H54 (cell line): ENCODE data around the gene TMEM131L.
"Not testable (repeated sequence)": the region's sequence is repeated elsewhere in the genome, so short reads cannot be mapped to it uniquely, and the experiment has no call there.

Source experiments
- DNase-seq: peaks from one replicate; pipeline ENCODE4 v3.0.0; 2011; ENCODE audit warnings: low spot score, mixed read lengths; ENCODE audit not compliant: insufficient read length
- FAIRE-seq: peaks from 3 replicates; lab custom pipeline; 2011; peaks lifted over from hg19 to GRCh38; lab: Jason Lieb, UNC
- POLR2A ChIP-seq: IDR thresholded peaks from 2 replicates; pipeline ENCODE4 v1.6.1; 2011; ENCODE audit warnings: low read depth, mild to moderate bottlenecking, low read length

TMEM131L gene

DNA sequence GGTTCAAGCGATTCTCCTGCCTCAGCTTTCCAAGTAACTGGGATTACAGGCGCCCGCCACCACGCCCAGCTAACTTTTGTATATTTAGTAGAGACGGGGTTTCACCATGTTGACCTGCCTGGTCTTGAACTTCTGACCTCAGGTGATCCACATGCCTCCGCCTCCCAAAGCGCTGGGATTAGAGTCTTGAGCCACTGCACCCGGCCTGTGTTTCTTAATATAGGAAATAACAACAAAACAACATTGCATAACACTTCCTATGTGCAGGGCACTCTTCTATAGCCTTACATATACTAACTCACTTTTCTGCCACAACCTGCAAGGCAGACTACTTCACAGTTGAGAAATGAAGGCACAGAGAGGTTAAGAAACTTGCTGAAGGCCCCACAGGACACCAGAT, 12.8 kb upstream of the TMEM131L start:
- FAIRE-seq = no peak

DNA sequence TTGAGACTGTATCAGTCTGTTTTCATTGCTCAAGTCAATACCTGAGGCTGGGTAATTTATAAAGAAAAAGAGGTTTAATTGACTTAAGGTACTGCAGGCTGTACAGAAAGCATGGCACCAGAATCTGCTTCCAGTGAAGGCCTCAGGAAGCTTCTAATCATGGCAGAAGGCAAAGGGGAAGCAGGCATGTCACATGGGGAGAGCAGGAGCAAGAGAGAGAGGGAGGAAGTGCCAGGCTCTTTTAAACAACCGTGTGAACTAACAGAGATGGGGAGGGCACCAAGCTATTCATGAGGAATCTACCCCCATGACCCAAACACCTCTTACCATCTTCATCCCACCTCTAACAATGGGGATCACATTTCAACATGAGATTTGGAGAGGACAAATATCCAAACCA, 7.2 kb upstream of the TMEM131L start:
- no peak for TF ChIP-seq POLR2A
- DNase-seq = no peak
- FAIRE-seq = no peak

More for the DNA sequence above, 12.8 kb upstream of the TMEM131L start:
- no peak for TF ChIP-seq POLR2A
- no peak for DNase-seq

DNA sequence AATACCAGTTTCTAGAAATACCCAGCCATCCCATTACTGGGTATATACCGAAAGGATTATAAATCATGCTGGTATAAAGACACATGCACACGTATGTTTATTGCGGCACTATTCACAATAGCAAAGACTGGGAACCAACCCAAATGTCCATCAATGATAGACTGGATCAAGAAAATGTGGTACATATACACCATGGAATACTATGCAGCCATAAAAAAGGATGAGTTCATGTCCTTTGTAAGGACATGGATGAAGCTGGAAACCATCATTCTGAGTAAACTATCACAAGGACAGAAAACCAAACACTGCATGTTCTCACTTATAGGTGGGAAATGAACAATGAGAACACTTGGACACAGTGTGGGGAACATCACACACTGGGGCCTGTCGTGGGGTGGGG, 4.6 kb upstream of the TMEM131L start:
- FAIRE-seq, DNase-seq: not testable (repeated sequence)

DNA sequence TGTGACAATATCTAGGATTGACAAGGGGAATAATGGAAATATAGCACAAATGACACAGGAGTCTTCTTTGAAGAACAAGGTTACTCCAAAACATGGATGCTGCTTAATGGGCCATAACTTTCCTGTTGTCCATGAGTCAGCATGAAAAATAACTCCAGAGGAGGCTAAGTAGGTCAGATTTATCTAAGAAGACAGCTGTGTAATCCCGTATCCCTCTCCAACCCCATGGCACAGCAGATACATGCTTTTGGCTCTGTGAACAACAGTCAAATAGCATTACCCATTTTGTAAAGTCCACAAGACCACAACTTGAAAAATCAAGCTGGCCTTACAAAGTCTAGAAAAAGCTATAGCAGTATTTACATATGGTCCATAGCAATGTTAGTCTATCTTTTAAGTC, 2.1 kb upstream of the TMEM131L start:
- no peak for TF ChIP-seq POLR2A
- peak; percentile 36 for DNase-seq
- no peak for FAIRE-seq

DNA sequence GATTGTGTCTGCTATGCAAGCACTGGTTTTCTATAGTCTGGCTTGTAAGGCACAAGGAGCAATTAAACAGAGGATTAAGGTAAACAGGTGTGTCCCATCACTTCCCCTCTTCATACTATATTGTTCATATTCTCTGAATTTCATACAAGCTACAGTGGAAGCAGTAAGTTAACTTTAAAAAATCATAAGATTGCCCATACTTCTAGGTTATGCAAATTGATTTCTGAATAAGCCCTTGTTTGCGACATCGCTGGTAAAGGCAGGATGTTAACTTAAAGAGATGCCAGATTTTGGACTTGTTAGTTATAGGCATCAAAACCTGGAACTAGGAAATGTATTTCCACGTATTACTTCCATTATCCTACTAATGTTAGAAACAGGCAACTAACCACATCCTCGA, 1.0 kb upstream of the TMEM131L start:
- FAIRE-seq (no peak), DNase-seq (no peak)
- no peak for TF ChIP-seq POLR2A

DNA sequence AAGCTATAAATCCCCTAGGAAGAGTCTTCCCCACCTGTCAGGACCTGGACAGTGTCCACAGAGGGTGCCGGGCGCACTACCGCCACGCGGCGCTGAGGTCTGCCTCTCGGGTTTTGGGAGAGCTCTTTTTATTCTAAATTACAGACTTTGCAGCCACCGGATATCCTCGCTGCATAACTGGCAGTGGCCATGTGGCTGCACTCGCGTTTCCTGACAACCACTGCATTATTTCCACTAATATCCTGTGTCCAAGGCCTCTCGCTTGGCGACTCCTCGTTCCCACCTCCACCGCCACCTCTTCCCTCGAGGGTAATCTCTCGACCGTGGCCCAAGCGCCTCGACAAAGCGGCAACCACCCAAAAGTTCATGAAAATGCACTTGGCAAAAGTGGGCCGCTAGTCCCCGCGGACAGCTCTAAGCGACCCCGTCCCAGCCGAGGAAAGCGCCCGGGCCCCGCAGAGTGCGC, 512 bp upstream of the TMEM131L start:
- FAIRE-seq (no peak), DNase-seq (peak; percentile 40)
- TF ChIP-seq POLR2A = no peak

DNA sequence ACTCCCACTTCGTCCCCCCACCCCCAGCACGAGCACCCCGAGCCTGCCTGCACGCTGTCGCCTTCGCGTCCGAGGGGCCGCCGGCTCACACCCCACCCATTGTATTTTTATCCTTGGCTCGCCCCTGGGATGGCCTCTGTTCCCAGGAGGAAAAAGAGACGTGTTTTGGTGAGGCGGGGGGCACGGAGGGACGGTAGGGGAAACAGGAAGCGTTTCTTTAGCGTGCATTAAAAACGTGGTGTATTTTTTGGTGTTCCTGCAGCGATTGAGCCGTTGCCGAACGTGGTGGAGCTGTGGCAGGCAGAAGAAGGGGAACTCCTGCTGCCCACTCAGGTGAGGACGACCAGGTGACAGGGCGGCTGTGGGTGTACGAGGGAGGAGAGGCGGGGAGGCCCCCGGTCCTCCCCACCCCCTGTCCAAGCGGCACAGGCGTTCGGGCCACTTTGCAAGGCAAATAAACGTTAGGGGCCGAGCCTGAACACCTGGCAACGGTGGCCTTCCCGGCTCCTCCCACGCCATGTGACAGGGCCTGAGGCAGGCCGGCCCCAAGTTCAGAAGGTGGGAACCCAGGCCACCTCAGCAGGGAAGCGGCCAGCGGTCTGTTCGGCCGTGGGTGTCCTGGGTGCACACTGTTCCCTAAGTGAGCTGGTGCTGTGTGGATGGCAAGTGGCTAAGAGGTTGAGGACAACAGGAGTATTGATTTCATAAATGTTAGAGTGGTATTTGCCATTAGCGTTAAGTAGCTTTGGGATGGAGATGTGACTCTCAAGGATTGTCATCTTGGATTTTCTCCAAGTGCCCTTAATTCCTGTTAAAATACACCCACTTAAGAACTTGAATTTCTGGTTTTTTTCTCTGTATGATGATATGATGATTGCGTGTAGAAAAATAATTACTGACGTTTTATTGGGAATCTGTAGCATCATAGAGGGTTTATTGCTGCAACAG, 1.1 kb downstream of the TMEM131L start:
- DNase-seq (peak; percentile 12), FAIRE-seq (no peak)
- TF ChIP-seq POLR2A = no peak

DNA sequence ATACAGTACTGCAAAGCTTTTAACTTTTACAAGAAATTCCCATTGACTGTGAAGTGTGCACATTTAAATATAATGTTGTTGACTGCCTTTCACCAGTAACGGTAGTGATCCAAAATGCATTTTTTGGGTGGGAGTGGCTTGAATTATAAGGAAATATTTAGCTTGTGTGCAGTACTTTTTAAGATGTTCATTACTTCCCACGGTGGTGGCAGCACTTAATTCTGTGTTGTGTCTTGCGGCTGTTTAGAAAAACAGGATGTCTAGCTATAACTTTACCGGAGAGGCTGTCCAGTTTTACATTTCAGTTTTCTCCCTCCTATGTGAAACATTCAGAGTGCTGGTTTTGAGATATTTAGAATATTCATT, 1.7 kb downstream of the TMEM131L start:
- FAIRE-seq = no peak
- no peak for TF ChIP-seq POLR2A
- DNase-seq = no peak

DNA sequence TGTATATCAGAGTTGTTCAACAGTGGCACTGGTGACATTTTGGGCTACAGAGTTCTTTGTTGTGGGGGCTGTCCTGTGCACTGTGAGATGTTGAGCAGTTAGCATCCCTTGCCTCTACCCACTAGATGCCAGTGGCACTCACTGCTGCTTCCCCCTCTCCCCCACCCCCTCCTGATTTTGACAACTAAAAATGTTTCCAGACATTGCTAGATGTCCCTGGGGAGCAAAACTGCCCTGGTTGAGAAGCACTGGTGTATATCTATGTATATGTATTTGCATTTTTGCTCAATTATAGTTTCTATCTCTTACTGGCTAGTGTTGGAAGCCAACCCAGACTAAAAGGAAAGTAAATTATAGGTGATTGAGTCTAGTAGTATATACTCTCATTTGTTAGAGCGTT, 2.4 kb downstream of the TMEM131L start:
- FAIRE-seq = no peak
- TF ChIP-seq POLR2A = no peak
- no peak for DNase-seq

DNA sequence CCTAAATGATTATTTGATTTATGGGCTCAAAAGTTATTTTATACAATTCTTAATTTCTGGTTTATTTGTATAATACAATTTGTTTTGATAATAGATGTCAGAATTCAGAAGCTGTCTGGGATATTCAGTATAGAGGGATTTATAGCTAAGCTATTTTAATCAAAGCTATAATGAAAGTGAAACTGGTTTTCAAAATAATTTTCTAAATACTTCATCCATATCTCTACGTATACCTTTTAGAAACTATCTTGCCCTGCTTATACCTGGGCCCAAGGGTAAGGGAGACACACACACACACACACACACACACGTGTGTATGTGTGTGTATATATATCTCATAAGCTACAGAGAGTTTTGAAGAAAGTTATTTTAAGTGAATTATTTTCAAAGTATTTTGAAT, 2.9 kb downstream of the TMEM131L start:
- DNase-seq (no peak), FAIRE-seq (no peak)
- no peak for TF ChIP-seq POLR2A

DNA sequence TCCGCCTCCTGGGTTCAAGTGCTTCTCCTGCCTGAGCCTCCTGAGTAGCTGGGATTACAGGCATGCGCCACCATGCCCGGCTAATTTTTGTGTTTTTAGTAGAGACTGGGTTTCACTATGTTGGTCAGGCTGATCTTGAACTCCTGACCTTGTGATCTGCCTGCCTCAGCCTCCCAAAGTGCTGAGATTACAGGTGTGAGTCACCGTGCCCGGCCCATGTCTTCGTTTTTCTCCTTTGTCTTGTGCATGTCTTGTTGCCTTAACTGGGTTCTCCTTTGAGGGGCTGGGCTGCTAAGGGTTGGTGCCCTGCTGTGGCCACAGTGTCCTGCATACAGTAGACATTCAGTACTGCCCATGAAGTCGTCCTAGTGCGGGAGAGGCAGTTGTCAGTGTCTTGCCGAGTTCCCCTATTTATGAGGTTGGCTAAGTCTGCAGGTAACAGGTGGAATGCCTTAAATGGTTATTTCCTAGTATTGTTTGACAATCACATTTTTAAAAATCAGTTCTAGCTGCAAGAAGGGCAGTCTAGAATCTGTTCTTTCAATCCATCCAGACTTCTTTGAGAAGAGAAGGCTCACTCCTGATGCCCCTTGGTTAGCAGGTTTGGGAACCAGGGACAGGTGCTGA, 5.0 kb downstream of the TMEM131L start:
- DNase-seq, FAIRE-seq: not testable (repeated sequence)

DNA sequence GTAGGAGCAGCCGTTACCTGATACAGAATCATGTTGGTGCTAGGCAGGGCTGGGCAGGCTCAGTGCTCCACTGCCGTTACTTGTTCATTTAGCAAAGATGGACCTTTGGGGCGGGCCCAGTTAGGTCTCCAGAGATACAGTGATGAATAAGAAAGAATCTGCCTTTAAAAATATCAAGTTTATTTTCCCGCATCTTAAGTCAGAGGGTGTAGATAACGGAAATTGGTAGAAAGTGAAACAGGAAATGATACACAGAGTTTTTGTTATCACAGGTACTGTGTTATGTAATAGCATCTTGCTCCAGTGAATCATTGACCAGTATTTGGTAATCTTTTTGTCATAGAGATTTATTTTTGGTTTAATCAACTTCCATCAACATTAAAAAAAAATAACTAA, 5.5 kb downstream of the TMEM131L start:
- DNase-seq = no peak
- no peak for FAIRE-seq

DNA sequence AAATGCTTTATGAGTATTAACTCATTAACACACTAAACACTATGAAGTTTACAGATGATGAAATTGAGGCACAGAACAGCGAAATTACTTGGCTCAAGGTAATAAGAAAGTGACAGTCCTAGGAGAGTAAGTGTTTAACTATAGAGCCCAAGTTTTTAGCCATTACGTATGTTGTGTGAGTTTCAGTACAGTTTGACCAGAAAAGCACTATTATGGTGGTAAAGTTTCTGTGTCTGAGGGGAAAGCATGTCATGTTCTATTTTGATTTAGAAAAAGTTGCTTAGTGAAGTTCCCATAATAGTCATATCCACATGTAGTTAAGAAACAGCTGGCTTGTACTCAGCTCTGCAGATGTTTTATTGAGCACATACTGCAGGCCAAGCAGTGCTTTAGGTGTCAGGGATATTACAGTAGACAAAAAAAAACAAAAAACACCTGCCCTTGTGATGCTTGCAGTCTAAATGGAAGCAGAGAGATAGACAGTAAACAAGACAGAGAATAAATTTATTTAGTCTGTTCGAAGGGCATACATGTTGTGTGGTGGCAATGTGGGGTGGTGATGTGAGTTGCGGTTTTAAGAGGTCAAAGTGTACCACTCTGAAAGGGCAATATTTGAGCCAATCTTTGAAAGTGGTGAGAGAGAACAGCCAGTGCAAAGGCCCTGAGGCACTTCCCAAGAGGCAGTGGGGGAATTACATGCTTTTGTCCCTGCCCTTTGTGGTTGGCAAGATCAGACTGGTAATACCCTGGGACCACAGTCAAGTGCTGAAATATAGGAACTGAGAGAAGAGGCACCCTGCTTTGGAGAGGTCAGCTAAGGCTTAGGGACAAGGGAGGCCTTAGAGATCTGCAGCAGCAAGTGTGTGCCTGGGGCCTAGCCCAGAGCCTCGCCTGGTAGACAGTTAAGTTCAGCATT, 6.2 kb downstream of the TMEM131L start:
- no peak for TF ChIP-seq POLR2A
- DNase-seq = no peak
- no peak for FAIRE-seq

More for the DNA sequence above, 5.5 kb downstream of the TMEM131L start:
- TF ChIP-seq POLR2A = no peak

DNA sequence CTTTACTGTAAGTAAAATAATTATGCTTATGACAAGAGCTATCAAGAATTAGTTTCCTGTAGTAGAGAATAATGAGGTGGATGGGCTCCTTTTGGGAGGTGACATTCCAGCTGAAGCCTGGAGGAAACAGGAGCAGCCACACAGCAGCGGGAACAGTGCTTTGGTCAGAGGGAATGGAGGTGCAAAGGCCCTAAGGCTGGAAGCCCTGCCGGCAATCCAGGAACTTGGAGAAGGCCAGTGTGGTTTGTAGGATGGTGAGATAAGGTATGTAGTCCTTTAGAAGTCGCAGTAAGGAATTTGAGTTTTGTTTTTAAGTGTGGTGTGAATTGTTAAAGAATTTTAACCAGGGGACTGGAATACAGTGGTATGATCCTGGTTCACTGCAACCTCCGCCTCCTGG, 8.1 kb downstream of the TMEM131L start:
- TF ChIP-seq POLR2A = no peak
- no peak for FAIRE-seq
- DNase-seq = no peak
